Activated CD8-positive, alpha-beta memory T cell treated with anti-CD3 and anti-CD28 coated beads for 1 hour (primary cell): Measurements from ENCODE around the gene CCDC8.
"Not testable (repeated sequence)": the region's sequence is repeated elsewhere in the genome, so short reads cannot be mapped to it uniquely, and the experiment has no call there.

Experiments
- DNase-seq, 2 donors: peaks; one replicate each; pipeline ENCODE4 v3.0.0-alpha.2; 2020; ENCODE audit warnings: low read depth in 1 of 2; ENCODE audit errors: extremely low read depth in 1 of 2

Gene CCDC8

GRCh38 chr19:46428239-46429135, 15.1 kb upstream of the CCDC8 start, which contains the start of gene PNMA8C:
Gene PNMA8C (minus strand): TSS chr19:46428936. CDS start chr19:46428359, 577 bp downstream.
- DNase-seq, result peak in 1 of 2 donors; percentile 19

- no peak for DNase-seq
These were observed 14.2 kb upstream of the CCDC8 start for GRCh38 chr19:46427518-46428045.

GRCh38 chr19:46426506-46427162, 13.3 kb upstream of the CCDC8 start:
- DNase-seq, result no peak

GRCh38 chr19:46426035-46426505, 12.7 kb upstream of the CCDC8 start:
- DNase-seq, result no peak

GRCh38 chr19:46423188-46423587, 9.8 kb upstream of the CCDC8 start:
- no peak for DNase-seq

- DNase-seq, result no peak
These were observed 9.0 kb upstream of the CCDC8 start for GRCh38 chr19:46422344-46422743.

GRCh38 chr19:46420056-46420455, 6.7 kb upstream of the CCDC8 start:
- no peak for DNase-seq

- DNase-seq, result not testable (repeated sequence)
These were observed 2.7 kb upstream of the CCDC8 start for GRCh38 chr19:46415804-46416709.

- not testable (repeated sequence) for DNase-seq
These were observed 1.5 kb upstream of the CCDC8 start for GRCh38 chr19:46414899-46415298.

- DNase-seq, result no peak
These were observed 608 bp downstream of the CCDC8 start for GRCh38 chr19:46412650-46413261.

GRCh38 chr19:46411925-46412649, 1.3 kb downstream of the CCDC8 start:
- no peak for DNase-seq

- DNase-seq, result no peak
These were observed 2.1 kb downstream of the CCDC8 start for GRCh38 chr19:46411088-46411924.

- no peak for DNase-seq
These were observed 2.9 kb downstream of the CCDC8 start for GRCh38 chr19:46410205-46411087.

- DNase-seq, result no peak
These were observed 4.2 kb downstream of the CCDC8 start for GRCh38 chr19:46409191-46409590.

- no peak for DNase-seq
These were observed 4.7 kb downstream of the CCDC8 start for GRCh38 chr19:46408664-46409039.

- no peak for DNase-seq
These were observed 5.3 kb downstream of the CCDC8 start for GRCh38 chr19:46407856-46408663.

GRCh38 chr19:46406976-46407375, 6.4 kb downstream of the CCDC8 start:
- DNase-seq, result no peak
